HepG2 (cell line): ENCODE data around the gene DDRGK1. TPM values are rescaled to one million over a fixed set of nuclear protein-coding genes. Genes with fewer than 3 reads are reported as not detected.
A peak's percentile ranks its signal among the peaks of the same experiment; 100 is the strongest.

Experiments
- ATAC-seq: fragments of 200-7000 bp; cut with Tn5 transposase; 3 replicates; pipeline ENCODE4 v1.9.1; 2020; ENCODE audit warnings: mild to moderate bottlenecking, moderate library complexity
- BruUV-seq: library from RNA; stranded (reverse); fragments of 400-500 nt; replicated peaks from 2 replicates; lab custom pipeline; 2021; lab: Mats Ljungman, UMichigan
- CTCF ChIA-PET: fragments of 300-600 bp; formaldehyde crosslinking; extraction: SDS; loops from one replicate; lab custom pipeline; 2021; ENCODE audit warnings: low total read pairs, inconsistent platforms, low intra/inter-chr PET ratio; lab: Yijun Ruan, JAX
- POLR2A ChIA-PET: fragments of 350-600 bp; sonication (Branson Sonifier 250); formaldehyde crosslinking; loops from one replicate; lab custom pipeline; 2020; ENCODE audit warnings: antibody characterized with exemption, inconsistent platforms; lab: Yijun Ruan, JAX
- DNase-seq: peaks from one replicate; pipeline ENCODE4 v3.0.0-alpha.2; 2015; ENCODE audit warnings: low spot score
- FAIRE-seq: peaks from 3 replicates; lab custom pipeline; 2011; peaks lifted over from hg19 to GRCh38; lab: Jason Lieb, UNC
- H2AFZ ChIP-seq: one replicate; pipeline ENCODE4 v1.6.1; 2011; ENCODE audit warnings: low read length, inconsistent platforms
- H3K27ac ChIP-seq: fragments of 300-600 bp; 3 replicates; pipeline ENCODE4 v1.8.0; 2011; ENCODE audit warnings: mixed run types, mild to moderate bottlenecking, mixed read lengths, low read length, inconsistent platforms; ENCODE audit not compliant: insufficient read depth; ENCODE audit errors: extremely low read length
- H3K27me3 ChIP-seq, 2 experiments: fragments of 200-600 bp in 1 of 2; 2 replicates in 1 of 2; 3 replicates in 1 of 2; pipeline versions ENCODE4 v1.6.0 to v1.8.0; 2011; ENCODE audit warnings: low read length in 2 of 2, mild to moderate bottlenecking in 2 of 2, moderate library complexity in 2 of 2, inconsistent platforms in 1 of 2; ENCODE audit not compliant: insufficient read depth in 2 of 2, control insufficient read depth in 1 of 2
- H3K36me3 ChIP-seq, 2 experiments: fragments of 200-600 bp in 1 of 2; replicated peaks in 1 of 2; 2 replicates in 1 of 2; 3 replicates in 1 of 2; pipeline versions ENCODE4 v1.5.1 to v1.8.0; 2011; ENCODE audit warnings: low read length in 2 of 2, inconsistent platforms in 1 of 2; ENCODE audit not compliant: insufficient read depth in 2 of 2, control insufficient read depth in 1 of 2
- H3K4me1 ChIP-seq: 2 replicates; pipeline ENCODE4 v1.5.1; 2012; ENCODE audit warnings: low read length, inconsistent platforms; ENCODE audit not compliant: insufficient read depth
- H3K4me2 ChIP-seq: 2 replicates; pipeline ENCODE4 v1.6.0; 2011; ENCODE audit warnings: low read depth, low read length, inconsistent platforms
- H3K4me3 ChIP-seq, 3 experiments: fragments of 200-600 bp in 1 of 3; sonication (generic), shearing (Covaris generic) in 1 of 3; replicated peaks in 1 of 3; 2 replicates each; pipeline ENCODE4 v1.5.1; 2011 to 2016; ENCODE audit warnings: low read length in 3 of 3, inconsistent platforms in 2 of 3, low read depth in 2 of 3, mild to moderate bottlenecking in 2 of 3, control low read depth in 1 of 3, mixed read lengths in 1 of 3; ENCODE audit not compliant: insufficient read depth in 1 of 3
- H3K79me2 ChIP-seq: one replicate; pipeline ENCODE4 v1.6.1; 2011; ENCODE audit warnings: low read length, inconsistent platforms; ENCODE audit not compliant: insufficient read depth
- H3K9ac ChIP-seq: 2 replicates; pipeline ENCODE4 v1.6.0; 2011; ENCODE audit warnings: mild to moderate bottlenecking, low read depth, low read length, inconsistent platforms; ENCODE audit not compliant: insufficient read depth
- H3K9me3 ChIP-seq: 2 replicates; pipeline ENCODE4 v1.5.1; 2012; ENCODE audit warnings: mild to moderate bottlenecking, low read length
- H4K20me1 ChIP-seq: 2 replicates; pipeline ENCODE4 v1.6.0; 2011; ENCODE audit warnings: inconsistent platforms, mild to moderate bottlenecking, low read length, moderate library complexity; ENCODE audit not compliant: insufficient read depth
- CTCF ChIP-seq: sonication (generic); formaldehyde crosslinking; IDR thresholded peaks from 2 replicates; pipeline ENCODE4 v1.5.0; 2020; ENCODE audit warnings: mild to moderate bottlenecking, missing genetic modification reagents, moderate library complexity
- JUN ChIP-seq: sonication (generic); formaldehyde crosslinking; IDR thresholded peaks from 2 replicates; pipeline ENCODE4 v1.4.0; 2020; ENCODE audit warnings: mild to moderate bottlenecking, missing genetic modification reagents
- PHF8 ChIP-seq: sonication (generic); formaldehyde crosslinking; IDR thresholded peaks from 2 replicates; pipeline ENCODE4 v1.5.0; 2020; ENCODE audit warnings: missing genetic modification reagents
- TFAP4 ChIP-seq: sonication (generic); IDR thresholded peaks from 2 replicates; pipeline ENCODE4 v1.6.1; 2016; ENCODE audit warnings: low read depth, borderline replicate concordance
- ZNF136 ChIP-seq: sonication (generic); formaldehyde crosslinking; IDR thresholded peaks from 2 replicates; pipeline ENCODE4 v1.8.1; 2022; ENCODE audit warnings: low read depth, mild to moderate bottlenecking, moderate library complexity, missing genetic modification reagents
- ZNF562 ChIP-seq: sonication (generic); formaldehyde crosslinking; IDR thresholded peaks from 2 replicates; pipeline ENCODE4 v1.8.0; 2022; ENCODE audit warnings: missing genetic modification reagents, borderline replicate concordance
- ZNF710 ChIP-seq: sonication (generic); formaldehyde crosslinking; IDR thresholded peaks from 2 replicates; pipeline ENCODE4 v1.5.0; 2020; ENCODE audit warnings: mild to moderate bottlenecking, missing genetic modification reagents, borderline replicate concordance
- whole genome bisulfite sequencing: methylation state at CpG from one replicate; pipeline ENCODE4 v1.1.6; 2017; ENCODE audit warnings: low lambda C conversion rate; 5-methylcytosine and 5-hydroxymethylcytosine counted together
- in situ Hi-C: cut with HindIII; loops from 2 replicates; pipeline ENCODE4 v1.10.0; 2017; ENCODE audit warnings: low pct_unique_long_range_greater_than_20kb; ENCODE audit not compliant: extremely low pct_ligation_motif_present
- intact Hi-C: fragments of 100-400 bp; cut with micrococcal nuclease; formaldehyde crosslinking; loops from one replicate; pipeline ENCODE4 v1.10.0; 2022; ENCODE audit not compliant: unreplicated experiment
- polyA plus RNA-seq, 8 experiments: library from polyadenylated mRNA; depleted of rRNA in 3 of 8; stranded (reverse) in 7 of 8; unstranded in 1 of 8; fragments of >200 nt; fragmentation: Illumina TruSeq in 4 of 8; extraction: Trizol in 4 of 8; gene quantifications; 2 replicates each; pipeline versions ENCODE4 v1.2.1 to v1.2.3, GENCODE V29; 2011 to 2016; ENCODE audit warnings: low read depth in 4 of 8, missing spikeins in 1 of 8, mixed read lengths in 1 of 8; ENCODE audit not compliant: insufficient read depth in 1 of 8
- total RNA-seq, 5 experiments: library from RNA; depleted of rRNA; stranded (reverse); fragments of >200 nt; fragmentation: Illumina TruSeq; extraction: Trizol; gene quantifications; 2 replicates each; pipeline ENCODE4 v1.2.3, GENCODE V29; 2016; ENCODE audit warnings: low read depth in 1 of 5

The DDRGK1 gene
- total and polyA plus RNA-seq, 2 of the 13 experiments (the other 11 are each of a cell fraction or from before 2014, with no cell fraction given): 96.7 to 149 TPM

GRCh38 chr20:3222635-3223600, 18.4 kb upstream of the DDRGK1 start (continued):
- TF ChIP-seq ZNF710 (CRISPR knock-in tag): peak; percentile 95; the same call in 1 of the 2 replicates
- TF ChIP-seq ZNF562 (CRISPR knock-in tag): no peak

GRCh38 chr20:3221398-3222226, 17.1 kb upstream of the DDRGK1 start:
- ChIA-PET POLR2A (interaction anchor here (1.1 to 10.0 kb wide), 10 partner anchors 10 to 322 kb away, joined by 3 to 149 read pairs (median 12); partner anchors contain the start of genes DDRGK1, FASTKD5, ITPA and MRPS26), CTCF (interaction anchor here (1.5 to 3.9 kb wide), 2 partner anchors 28 to 29 kb away, joined by 4 to 86 read pairs; no protein-coding TSS in a partner anchor)
- Histone ChIP-seq H4K20me1 (no peaks in the 10 kb centered on the region), H3K9ac (no peak overlapping the region), H3K27me3 (no peaks in the 10 kb centered on the region), H3K9me3 (no peaks in the 10 kb centered on the region), H3K27ac (peak overlapping the region; percentile 73), H2AFZ (no peak overlapping the region), H3K4me2 (no peak overlapping the region), H3K79me2 (no peaks in the 10 kb centered on the region), H3K4me1 (peaks cover 88% of the 10 kb centered on the region), H3K4me3 (no peak overlapping the region), H3K36me3 (peaks cover 11 to 22% of the 10 kb centered on the region in 2 experiments)
- BruUV-seq: no TSS peak
- no peak for FAIRE-seq
- in situ Hi-C loops (no loop called here), intact Hi-C loops (no loop called here)
- DNase-seq: no peak
- 85% methylated on average over 18 of the region's 18 CpGs for WGBS
- ATAC-seq: no peak
- TF ChIP-seq TFAP4: peak; percentile 56; the same call in 1 of the 2 replicates
- no peak for TF ChIP-seq CTCF (CRISPR knock-in tag)
- no peak for TF ChIP-seq PHF8 (CRISPR knock-in tag)
- TF ChIP-seq ZNF136: 0 out of 2 replicates have a peak, but pooled peaks have one; percentile 52
- 0 out of 2 replicates have a peak, but pooled peaks have one; percentile 30 for TF ChIP-seq JUN (CRISPR knock-in tag)
